Measurements from ENCODE around the gene PHF2.

PHF2 gene

GRCh38 chr9:93701494-93702218 is 125.3 kb downstream of the PHF2 start:
- no peak for DNase-seq (ENCODE audit: low spot score)

GRCh38 chr9:93702261-93702660 is 125.9 kb downstream of the PHF2 start:
- DNase-seq (ENCODE audit: low spot score) = no peak

- DNase-seq (ENCODE audit: low spot score) = no peak
Observed at GRCh38 chr9:93708289-93708986, 132.1 kb downstream of the PHF2 start.

- DNase-seq (ENCODE audit: low spot score) = no peak
Observed at GRCh38 chr9:93708987-93709302, 132.6 kb downstream of the PHF2 start.

GRCh38 chr9:93709600-93710369 is 133.4 kb downstream of the PHF2 start:
- DNase-seq (ENCODE audit: low spot score) = no peak

- DNase-seq (ENCODE audit: low spot score) = no peak
Observed at GRCh38 chr9:93710370-93710723, 134.0 kb downstream of the PHF2 start.

GRCh38 chr9:93711002-93711401 is 134.6 kb downstream of the PHF2 start:
- DNase-seq (ENCODE audit: low spot score) = no peak

- no peak for DNase-seq (ENCODE audit: low spot score)
Observed at GRCh38 chr9:93712896-93713295, 136.5 kb downstream of the PHF2 start.

GRCh38 chr9:93713716-93714115 is 137.3 kb downstream of the PHF2 start:
- DNase-seq (ENCODE audit: low spot score) = no peak

GRCh38 chr9:93721417-93721965 is 145.1 kb downstream of the PHF2 start:
- no peak for DNase-seq (ENCODE audit: low spot score)

- no peak for DNase-seq (ENCODE audit: low spot score)
Observed at GRCh38 chr9:93724852-93725251, 148.5 kb downstream of the PHF2 start.

- DNase-seq (ENCODE audit: low spot score) = no peak
Observed at GRCh38 chr9:93725382-93725781, 149.0 kb downstream of the PHF2 start.

GRCh38 chr9:93726147-93726546 is 149.8 kb downstream of the PHF2 start:
- DNase-seq (ENCODE audit: low spot score) = no peak
